Measurements from ENCODE around the gene FARP1.

DNA sequence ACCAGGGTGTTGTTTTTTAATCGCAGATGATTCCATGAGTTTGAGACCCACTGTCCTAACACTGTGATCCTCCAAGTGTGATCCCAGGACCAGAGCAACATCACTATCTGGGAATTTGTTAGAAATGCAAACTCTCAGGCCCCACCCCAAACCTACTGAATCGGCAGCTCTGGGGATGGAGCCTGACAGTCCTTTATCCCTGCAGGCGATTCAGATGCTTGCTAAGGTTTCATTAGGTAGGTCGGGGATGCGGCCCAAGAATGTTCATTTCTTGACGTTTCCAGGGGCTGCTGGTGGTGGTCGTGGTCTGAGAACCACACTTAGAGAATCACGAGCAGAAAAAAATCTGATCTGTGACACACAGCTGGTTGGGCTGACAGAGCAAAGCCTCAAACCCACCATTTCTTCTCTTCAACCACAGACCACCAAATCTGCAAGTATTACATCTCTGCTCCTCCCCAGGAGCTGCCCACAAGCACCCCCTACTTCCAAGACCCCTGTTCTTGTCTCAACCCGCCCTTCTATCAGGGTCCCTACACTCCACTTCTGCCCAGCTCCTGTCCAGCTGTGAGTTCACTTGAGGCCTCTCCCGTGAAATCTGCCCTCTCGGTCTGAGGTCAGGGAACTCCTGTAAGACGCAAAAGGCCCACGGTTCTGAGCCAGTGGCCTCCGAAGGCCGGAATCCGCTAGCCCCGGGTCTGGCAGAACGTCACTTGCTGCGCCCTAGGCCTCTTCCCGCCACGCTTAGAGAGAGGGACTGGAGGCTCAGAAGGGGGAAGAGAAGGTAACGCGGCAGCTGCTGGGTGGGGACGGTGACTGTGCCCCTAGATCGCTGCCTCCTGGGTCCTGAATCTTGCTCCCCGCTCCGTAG, 1.1 kb upstream of the FARP1 start:
- TF ChIP-seq HDAC6 (IDR thresholded peaks at IDR 0.05; ENCODE audit: low read depth, low read length): no peak
- no peak for TF ChIP-seq POLR2A (IDR thresholded peaks at IDR 0.05; ENCODE audit: control extremely low read depth in 1 of 2, low read depth in 2 of 2, low read length in 2 of 2)
- no peak for TF ChIP-seq TAF1 (IDR thresholded peaks at IDR 0.05; ENCODE audit: low read depth, low read length)
- 0 out of 4 replicates have a peak, but pooled peaks of 1 of the 2 experiments have one; percentile 36 for TF ChIP-seq SIN3A (conservative IDR thresholded peaks at IDR 0.05 in 1 of 2, IDR thresholded peaks at IDR 0.05 in 1 of 2; ENCODE audit: low read depth in 1 of 2, low read length in 2 of 2)
- TF ChIP-seq POLR2AphosphoS5 (IDR thresholded peaks at IDR 0.05; ENCODE audit: low read depth, low read length): no peak
- no peak for TF ChIP-seq EZH2 (IDR thresholded peaks at IDR 0.05; ENCODE audit: low read depth, low read length, severe bottlenecking)
- TF ChIP-seq, protein P1, sequence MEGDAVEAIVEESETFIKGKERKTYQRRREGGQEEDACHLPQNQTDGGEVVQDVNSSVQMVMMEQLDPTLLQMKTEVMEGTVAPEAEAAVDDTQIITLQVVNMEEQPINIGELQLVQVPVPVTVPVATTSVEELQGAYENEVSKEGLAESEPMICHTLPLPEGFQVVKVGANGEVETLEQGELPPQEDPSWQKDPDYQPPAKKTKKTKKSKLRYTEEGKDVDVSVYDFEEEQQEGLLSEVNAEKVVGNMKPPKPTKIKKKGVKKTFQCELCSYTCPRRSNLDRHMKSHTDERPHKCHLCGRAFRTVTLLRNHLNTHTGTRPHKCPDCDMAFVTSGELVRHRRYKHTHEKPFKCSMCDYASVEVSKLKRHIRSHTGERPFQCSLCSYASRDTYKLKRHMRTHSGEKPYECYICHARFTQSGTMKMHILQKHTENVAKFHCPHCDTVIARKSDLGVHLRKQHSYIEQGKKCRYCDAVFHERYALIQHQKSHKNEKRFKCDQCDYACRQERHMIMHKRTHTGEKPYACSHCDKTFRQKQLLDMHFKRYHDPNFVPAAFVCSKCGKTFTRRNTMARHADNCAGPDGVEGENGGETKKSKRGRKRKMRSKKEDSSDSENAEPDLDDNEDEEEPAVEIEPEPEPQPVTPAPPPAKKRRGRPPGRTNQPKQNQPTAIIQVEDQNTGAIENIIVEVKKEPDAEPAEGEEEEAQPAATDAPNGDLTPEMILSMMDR (IDR thresholded peaks at IDR 0.05; ENCODE audit: control extremely low read depth in 1 of 3, insufficient read depth in 1 of 3, low read depth in 1 of 3, low read length in 3 of 3): no peak
- no peak for TF ChIP-seq JUN (IDR thresholded peaks at IDR 0.05; ENCODE audit: low read depth, low read length)

Data from H1 (cell line).